PC-3 (cell line): Measurements from ENCODE around the gene CLDN34.

ENCODE experiments used
- CTCF ChIP-seq: fragments of 300-600 bp; sonication (generic); conservative IDR thresholded peaks from 2 replicates; pipeline ENCODE4 v1.5.1; 2017; ENCODE audit warnings: antibody characterized with exemption, low read depth, mild to moderate bottlenecking, low read length
- EZH2 ChIP-seq: fragments of 300-600 bp; sonication (generic); IDR thresholded peaks from one replicate; pipeline ENCODE4 v1.6.1; 2017; ENCODE audit warnings: antibody characterized with exemption, mild to moderate bottlenecking, low read length; ENCODE audit not compliant: unreplicated experiment
- EZH2phosphoT487 ChIP-seq: fragments of 300-600 bp; sonication (generic); IDR thresholded peaks from 2 replicates; pipeline ENCODE4 v1.6.1; 2018; ENCODE audit warnings: mild to moderate bottlenecking, antibody characterized with exemption, low read length, borderline replicate concordance

GRCh38 chrX:9921407-9921806, 45.8 kb upstream of the CLDN34 start:
- TF ChIP-seq CTCF: no peak
- no peak for TF ChIP-seq EZH2
- TF ChIP-seq EZH2phosphoT487: no peak
